Measurements from ENCODE around the gene HHIP.

GRCh38 chr4:144597171-144597570 is 48.8 kb upstream of the HHIP start:
- TF ChIP-seq CTCF (IDR thresholded peaks at IDR 0.05; ENCODE audit: low read depth, low read length, poor library complexity, severe bottlenecking) (no peak), EZH2phosphoT487 (IDR thresholded peaks at IDR 0.05; ENCODE audit: borderline replicate concordance, low read length) (no peak)

Data from DOHH2 (cell line).